ENCODE results near the gene ANKH.
A peak's percentile ranks its signal among the peaks of the same experiment; 100 is the strongest.
"Not testable (repeated sequence)": the region's sequence is repeated elsewhere in the genome, so short reads cannot be mapped to it uniquely, and the experiment has no call there.

Gene ANKH

GRCh38 chr5:14824499-14824898 lies 47.1 kb downstream of the ANKH start:
- DNase-seq: no peak

DNA sequence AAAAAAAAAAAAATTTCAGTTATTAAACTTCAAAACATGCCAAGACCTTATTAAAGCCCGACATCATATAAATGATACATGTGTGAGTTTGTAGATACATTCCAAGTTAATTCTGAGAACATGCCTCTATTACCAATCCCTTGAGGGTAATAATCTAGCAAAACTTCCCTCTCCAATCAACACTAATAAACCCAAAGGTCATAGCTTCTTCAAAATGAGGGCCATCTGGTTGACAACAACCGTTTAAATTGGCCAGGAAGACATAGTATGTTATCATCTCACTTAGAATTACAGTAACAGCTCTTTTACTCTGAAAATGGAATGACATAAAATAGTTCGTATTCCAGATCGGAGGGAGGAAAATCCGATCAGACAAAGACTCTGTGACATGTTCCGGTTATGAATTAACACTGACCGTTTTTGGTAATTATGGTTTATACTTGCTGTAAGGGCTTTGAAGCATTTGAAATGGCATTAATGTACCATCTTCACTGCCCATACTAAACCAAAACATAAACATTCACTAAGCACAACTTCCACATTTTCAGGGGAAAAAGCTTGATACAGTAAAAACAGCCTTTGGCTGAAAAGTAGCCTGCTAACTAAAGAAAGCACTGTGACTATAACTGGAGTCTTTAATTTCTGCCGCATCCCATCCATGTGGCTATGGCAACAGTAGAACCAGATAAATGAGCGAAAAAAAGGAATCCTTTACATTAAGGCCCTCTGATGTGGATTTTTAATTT lies 50.3 kb downstream of the ANKH start:
- no peak for DNase-seq

DNA sequence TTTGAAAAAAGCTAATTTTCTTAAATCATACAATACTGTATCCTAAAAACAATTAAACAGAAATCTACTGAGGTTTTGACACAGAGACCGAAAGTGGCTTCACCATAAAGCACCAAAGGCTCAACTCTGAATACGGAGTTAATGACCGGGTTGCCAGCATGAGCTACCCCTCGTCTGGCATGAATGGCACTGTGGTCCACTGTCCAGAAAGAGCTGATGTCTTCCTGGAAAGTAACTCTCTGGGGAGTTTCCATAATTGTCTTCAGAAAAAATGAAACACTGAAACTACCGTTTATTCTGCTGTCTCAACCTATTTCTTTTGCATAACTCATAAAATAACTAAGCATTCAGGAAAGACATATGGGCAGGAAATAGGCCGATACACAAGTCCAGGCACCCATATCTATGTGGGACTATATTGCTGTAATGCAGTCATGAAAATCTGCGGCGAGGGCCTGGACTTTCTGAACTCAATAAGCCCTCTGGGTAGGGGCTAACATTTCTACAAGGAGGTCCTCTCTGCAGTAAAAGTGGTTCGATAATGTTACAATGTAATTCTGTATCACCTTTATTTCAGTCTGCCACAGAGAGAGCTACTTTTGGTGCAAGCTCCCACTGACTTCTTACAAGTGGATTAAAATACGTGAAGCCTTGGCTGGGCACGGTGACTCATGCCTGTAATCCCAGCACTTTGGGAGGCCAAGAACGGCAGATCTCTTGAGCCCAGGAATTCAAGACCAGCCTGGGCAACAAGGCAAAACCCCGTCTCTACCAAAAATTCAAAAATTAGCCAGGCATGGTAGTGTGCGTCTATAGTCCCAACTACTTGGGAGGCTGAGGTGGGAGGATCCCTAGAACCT lies 52.4 kb downstream of the ANKH start:
- no peak for DNase-seq

DNA sequence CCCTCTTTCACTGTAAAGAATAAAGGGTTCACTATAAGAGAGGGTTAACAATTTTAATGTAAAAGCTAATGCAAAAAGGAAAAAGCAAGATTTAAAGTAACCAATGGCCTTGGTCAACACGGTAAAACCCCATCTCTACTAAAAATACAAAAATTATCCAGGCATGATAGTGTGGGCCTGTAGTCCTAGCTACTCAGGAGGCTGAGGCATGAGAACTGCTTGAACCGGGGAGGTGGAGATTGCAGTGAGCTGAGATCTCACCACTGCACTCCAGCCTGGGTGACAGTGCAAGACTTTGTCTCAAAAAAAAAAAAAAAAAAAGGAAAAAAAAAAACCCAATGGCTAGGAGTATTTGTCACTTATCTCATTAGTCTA lies 53.8 kb downstream of the ANKH start:
- DNase-seq: not testable (repeated sequence)

GRCh38 chr5:14816999-14817761 lies 54.4 kb downstream of the ANKH start:
- DNase-seq: peak; percentile 46 to 86

DNA sequence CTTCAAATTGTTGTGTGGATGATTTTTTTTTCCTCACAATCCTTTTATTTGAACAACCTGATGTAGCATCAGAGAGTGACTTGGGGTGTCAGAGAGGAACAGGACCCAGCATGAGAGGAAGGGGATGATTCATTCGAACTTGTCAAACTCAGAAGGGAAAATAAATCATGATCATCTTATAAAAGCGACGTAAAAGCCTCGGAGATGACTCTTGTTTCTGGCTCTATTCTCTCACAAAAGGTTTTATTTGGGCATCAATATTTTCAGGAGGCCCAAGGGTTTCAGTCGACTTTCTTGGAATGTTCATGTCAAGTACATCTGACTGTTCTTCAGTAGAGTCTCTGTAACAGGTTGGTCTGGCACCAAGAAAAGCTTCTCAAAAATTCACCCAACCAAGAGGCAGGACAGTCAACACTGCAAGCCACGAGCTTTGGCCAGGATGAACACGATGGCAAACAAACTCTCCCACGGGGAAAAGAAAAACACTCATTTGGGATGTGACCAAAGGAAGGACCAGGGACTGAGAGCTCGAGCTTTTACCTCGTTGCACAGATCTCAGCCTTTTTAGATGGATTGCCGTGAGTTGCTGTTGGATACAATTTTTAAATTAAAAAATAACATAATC lies 55.1 kb downstream of the ANKH start:
- peak; percentile 16 to 86 for DNase-seq

- DNase-seq: no peak
Observed at GRCh38 chr5:14813747-14814146, 57.8 kb downstream of the ANKH start.

- no peak for DNase-seq
Observed at GRCh38 chr5:14812166-14812565, 59.4 kb downstream of the ANKH start.

DNA sequence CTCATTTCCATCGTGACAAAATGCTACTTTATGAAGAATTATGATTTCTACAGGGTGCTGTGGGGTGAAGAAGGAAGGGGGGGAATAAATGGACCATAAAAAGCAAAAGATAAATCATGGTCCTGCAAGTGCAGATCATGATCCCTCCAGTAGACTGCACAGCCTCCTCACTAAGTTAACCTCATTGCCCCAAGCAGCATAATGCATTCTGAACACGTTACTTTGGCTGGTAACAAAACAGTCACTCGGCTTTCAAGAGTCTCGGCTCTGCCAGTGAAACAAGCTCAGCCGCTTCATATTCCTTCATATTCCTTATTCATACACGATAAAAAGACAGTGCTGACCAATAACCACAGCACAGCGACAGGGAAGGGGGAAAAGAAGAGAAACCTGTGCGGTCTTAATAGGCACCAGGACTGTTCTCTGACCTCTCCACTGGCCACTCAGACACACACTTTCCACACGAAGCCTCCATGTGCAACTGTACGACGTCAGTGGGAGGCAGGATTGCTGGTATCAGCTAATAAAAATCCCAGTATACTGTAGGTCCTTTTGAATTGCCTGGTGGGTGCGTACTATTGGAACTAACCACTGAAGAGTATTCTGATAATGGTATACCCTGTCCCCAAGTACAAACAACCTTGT lies 60.5 kb downstream of the ANKH start:
- DNase-seq: no peak

- DNase-seq: no peak
Observed at GRCh38 chr5:14810282-14810681, 61.3 kb downstream of the ANKH start.

DNA sequence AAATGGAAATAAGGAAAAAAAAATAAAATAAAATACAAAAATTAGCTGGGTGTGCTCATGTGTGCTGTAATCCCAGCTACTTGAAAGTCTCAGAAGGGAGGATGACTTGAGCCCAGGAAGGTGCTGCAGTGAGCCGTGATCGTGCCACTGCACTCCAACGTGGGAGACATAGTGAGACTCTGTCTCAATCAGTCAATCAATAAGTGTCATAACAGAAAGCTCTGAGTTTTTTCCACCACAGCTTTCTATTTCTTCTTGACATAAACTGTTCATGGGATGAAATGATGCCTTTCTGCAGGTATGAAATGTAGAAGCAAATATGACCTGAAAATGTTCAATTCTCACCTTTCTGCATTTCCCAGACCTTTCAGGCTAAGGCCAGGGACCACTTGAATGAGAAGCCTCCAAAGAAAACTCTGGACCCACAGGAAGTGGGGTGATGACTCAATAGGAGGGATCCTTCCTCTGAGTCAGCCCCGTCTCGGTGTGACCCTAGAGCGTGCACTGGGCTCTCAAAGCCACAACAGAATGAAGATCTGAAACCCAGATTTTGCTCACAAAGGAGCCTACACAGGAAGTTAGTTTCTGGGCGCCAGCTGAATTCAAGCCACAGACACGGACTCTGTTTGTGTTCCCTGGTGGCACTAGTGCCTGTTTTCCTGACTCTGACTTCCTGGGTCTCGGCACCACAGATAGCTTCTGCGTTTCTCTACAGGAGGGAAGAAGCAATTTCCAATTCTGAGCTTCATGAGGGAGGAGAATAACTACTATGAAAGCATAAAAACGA lies 62.0 kb downstream of the ANKH start:
- no peak for DNase-seq

DNA sequence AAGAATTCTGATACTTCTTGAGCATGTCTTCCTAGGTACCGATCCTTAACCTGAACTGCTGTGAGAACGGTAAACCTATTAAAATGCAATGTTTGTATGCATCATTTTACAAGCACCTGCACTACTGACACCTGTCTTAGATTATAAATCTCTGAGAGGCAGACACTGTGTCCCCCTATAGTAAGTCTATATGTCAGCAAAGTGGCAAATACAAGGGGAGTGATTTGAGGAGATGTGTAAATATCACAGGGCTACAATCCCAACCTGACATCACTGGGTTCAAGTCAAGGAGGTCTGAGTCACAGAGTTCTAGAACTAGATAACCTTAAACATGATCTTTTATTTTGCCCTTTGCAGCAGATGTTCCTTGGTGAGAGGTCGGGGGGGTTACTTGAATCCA lies 64.1 kb downstream of the ANKH start:
- no peak for DNase-seq

GRCh38 chr5:14806456-14806855 lies 65.1 kb downstream of the ANKH start:
- DNase-seq: no peak

DNA sequence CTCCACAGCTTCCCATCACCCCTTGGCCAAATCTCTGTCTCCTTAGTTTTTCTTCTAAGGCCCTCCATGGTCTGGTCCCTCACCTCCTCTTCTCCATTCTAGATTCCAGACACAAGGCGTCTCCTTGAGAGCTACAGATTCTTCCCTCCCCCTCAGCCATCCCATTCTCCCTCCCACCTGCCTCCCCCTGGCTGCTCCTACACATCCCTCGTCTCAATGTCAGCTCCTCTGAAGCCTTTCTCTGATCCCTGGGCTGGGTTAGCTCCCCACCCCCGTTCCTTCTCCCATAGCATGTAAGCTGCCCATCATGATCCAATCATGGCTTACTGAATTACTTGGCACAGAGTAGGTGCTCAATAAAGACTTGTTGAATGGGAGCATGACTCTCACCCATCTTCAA lies 69.0 kb downstream of the ANKH start:
- DNase-seq: no peak

DNA sequence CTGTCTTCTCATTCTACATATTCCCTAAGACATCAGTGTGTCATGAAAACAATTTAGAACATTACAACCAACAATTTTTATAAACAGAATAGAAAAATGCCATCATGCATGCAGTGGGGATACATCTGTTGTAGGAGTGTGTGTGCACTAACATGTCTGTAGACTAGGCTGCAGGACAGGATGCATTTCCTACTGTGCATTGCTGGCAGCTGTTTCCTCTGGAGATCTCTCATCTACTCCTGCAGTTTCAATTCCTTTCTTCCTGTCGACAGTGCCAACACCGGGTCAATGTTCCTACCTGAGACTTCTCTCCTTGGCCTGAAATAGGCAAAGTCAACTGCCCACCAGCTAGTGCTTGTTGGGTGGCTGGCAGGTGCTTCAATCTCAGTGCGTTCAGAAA lies 69.8 kb downstream of the ANKH start:
- DNase-seq: no peak

GRCh38 chr5:14797385-14797784 lies 74.2 kb downstream of the ANKH start:
- DNase-seq: not testable (repeated sequence)

DNA sequence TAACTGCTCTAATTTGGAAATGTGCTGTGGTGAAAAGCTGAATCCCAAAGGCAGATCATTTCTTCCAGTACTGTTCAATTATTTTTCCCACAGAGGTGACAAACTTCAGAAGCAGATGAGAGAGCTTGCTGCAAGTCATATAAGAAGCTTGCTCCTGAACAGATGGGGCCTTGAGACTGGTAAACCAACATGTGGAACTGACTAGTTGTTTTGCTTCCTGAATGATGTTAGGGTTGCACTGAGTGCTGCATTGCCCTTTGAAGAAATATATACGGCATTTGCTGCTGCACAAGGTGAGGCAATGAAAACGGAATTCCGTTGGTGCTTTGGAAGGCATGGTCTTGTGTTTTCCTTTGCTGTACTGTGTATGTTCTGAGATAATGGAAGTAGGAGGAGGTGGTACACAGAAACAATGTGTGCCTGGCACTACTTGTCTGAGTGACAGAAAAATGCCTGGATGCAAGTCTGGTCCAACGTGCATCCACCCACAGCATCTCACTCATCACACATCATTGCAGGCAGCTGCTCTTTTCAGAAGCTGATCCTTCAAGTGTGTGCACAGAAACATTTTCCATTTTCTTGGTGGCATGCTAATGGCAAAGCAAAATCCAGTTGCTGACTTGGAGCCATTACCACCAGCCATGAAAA lies 76.9 kb downstream of the ANKH start:
- no peak for DNase-seq

- no peak for DNase-seq
Observed at GRCh38 chr5:14793851-14794250, 77.7 kb downstream of the ANKH start.

DNA sequence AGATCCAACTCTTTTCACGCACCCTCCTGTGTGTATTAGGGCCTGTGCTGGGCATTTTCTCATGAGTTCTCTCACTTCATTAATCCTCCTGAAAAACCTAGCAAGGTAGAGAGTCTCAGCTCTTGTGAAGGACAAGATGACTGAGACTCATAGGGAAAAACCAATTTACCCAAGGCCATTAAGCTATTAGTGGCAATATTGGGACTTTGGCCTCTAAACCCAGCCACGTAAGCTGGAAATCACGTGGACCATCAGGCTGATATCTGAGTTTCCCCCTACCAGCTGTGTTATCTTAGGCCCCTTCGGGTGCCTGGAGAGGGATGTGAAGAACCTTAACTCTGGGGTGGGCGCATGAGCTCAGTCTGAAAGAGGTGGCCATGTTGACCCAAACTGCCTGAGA lies 80.7 kb downstream of the ANKH start:
- no peak for DNase-seq

DNA sequence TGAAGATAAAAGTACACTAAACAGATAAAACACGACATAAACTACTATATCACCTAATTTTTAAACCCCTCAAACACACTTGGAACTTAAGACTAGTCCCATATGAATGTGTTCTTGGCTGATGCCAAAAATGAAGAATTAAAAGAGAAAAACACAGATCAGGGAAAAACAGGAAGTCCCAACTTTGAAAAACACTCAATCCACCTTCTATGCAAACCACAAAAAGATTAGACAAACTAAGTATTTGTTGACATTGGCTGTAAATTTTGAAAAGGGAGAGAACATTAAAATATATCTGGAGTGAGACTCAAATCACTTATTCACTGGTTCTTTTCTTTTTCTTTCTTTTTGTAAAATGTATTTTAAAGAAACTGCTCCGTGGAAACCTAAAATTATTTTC lies 81.4 kb downstream of the ANKH start:
- DNase-seq: no peak
